IPS DF 4.7 (cell line): ENCODE results near the gene CES1.
"Not testable (repeated sequence)": the region's sequence is repeated elsewhere in the genome, so short reads cannot be mapped to it uniquely, and the experiment has no call there.

ENCODE experiments used
- DNase-seq: peaks from one replicate; pipeline ENCODE4 v3.0.0-alpha.2; 2013; ENCODE audit warnings: low spot score; ENCODE audit errors: extremely low read depth

The CES1 gene

DNA sequence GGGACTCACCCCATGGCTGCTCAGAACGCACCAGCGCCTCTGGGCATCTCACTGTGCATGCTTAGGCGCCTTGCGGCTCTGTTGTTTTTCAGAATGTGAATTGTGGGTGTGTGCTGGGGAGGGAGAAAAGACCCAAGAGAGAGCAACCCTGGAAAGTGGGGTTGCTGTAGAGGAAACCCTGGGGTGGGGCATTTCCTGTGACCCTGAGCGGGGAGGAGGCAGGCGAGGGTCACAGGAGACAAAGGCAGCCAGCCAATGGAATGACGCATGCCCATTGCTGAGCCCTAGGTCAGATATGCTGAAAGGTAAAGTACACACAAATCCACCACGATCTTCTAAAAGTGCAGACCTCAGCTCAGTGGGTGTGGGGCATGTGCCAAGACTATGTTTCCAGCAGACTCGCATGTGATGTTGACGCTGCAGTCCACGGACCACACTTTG lies 39.9 kb downstream of the CES1 start:
- DNase-seq = not testable (repeated sequence)

DNA sequence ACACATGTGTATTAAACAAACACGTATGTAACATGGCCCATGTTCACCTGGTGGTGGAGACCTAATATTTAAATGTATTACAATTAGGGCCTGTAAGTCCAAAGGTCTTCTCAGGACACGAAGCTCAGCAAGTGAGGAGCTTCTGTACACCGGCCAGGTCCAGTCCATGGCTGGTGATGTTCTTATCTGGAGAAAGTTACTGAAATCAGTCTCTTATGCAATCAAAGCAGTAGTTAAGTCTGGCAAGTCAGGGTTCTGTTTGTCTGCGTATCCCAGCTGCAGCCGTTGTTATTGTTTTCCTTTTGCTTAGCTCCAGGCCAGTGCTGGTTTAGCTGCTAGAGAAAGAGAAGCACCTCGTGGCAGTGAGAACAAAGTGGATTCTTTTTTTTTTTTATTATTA lies 41.4 kb downstream of the CES1 start:
- not testable (repeated sequence) for DNase-seq

DNA sequence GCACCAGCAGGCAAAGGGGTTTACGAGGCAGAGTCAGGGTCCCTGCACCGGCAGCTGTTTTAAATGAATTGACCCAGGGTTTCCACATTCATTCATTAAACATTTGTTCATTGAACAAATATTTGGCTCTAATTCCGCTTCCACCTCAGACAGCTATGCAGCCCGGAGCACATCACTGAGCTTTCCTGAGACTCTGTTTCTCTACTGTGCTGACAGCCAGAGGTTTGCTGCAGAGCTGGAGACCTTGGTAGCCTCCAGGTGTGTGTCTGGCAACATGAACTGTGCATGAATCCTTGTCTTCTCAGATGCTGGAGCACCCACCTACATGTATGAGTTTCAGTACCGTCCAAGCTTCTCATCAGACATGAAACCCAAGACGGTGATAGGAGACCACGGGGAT lies 42.7 kb downstream of the CES1 start:
- DNase-seq = not testable (repeated sequence)

DNA sequence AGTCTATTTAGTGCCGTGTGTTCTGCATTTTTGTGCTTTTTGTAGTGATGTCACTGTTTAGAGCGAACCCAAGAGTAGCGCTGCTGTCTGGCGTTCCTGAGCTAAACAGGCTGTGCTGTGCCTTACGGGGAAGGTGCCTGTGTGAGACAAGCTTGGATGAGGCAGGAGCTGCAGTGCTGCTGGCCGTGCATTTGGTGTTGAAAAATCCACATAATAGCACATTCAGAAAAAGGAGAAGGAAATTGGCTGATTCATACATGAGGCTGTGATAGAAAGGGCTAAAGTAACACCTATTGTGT lies 50.2 kb downstream of the CES1 start:
- not testable (repeated sequence) for DNase-seq

DNA sequence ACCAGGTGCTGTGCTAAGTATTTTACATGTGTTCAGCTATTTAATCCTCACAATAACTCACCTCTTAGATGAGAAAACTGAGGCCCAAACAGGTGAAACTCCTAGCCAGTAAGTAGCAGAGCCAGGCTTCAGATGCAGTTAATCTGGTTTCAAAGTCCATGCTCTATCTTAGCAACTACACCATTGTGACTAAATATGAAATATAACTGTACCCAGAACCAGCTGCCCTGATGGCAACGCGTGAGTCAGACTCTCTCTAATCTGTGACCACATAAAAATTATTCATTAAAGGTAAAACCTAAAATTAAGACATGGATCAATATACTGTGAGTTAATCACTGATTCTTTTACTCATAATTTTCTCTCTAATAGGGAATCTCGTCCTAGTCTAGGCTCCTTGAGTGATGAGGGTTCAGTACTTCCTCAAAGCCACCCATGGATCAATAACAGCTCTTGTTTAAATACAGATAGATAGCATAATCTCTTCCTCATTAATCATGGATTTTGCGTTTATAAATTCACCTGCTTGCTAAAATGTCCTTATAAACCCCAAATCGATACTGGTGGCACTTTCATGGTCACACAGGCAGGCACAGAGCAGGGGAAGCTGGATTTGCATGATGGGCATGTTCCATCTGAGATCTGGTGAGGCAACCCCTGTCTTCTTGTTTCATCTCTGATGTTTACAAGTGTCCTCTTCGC lies 50.7 kb downstream of the CES1 start:
- not testable (repeated sequence) for DNase-seq

DNA sequence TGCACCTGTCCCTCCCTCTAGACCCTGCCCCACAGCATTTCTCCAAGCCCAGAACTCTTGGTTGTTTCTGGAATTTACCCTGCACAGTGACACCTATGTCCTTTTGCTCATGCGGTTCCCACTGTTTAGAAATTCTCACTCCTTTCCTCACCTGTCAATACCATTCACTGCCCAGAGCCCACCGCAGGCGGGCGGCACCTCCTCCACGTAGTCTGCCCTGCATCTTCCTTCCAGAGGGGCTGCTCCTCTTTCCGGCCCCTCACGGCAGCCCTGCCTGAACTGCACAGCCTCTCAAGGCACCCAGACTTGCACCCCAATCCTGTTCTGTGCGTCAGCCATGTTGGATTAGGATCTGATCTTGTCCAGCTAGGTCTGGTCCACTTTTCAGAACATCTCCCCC lies 51.4 kb downstream of the CES1 start:
- DNase-seq = not testable (repeated sequence)

DNA sequence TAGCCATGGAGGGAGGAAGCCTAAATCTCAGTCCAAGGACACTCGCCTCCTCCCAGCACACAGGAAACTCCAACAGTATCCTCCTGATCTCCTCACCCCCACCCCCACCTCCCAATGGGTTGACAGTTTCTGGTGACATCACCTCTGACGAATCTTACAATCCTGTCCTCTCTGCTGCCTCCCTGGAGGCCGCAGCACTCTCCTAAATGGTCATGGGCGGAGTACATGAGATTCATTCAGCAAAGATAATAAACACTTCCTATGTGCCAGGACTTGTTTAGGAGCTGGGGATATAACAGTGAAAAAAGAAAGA lies 52.8 kb downstream of the CES1 start:
- not testable (repeated sequence) for DNase-seq

DNA sequence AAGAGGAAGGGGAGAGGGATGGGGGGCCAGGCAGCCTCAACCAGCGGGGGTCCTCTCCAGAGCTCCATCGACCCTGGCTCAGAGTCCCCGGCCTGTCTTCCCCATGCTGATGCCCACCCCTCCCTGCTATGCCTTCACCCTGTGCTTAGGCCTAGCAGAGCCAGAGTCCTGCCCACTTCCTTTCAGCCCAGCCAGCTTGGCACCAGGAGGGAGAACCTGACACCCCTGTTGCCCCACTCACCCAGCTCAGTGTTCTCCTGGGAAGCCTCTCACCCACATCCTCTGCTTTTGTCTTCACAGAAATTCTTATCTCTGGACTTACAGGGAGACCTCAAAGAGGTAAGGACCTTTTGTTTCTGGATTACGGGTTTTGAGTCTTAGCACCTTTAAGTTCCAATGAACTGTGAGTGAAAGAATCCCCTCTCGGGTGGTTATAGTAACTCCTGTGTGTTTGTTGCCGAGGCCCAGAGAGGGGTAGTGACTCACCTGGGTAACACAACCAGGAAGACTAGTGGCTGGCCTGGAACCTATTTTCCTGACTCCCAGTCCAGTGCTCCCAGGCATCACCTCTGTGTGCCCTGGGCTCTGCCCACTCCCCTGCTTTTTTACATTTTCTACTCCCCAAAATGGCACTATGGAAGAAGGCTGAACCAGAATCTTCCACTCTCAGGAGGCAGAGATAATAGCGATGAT lies 53.3 kb downstream of the CES1 start:
- no peak for DNase-seq

DNA sequence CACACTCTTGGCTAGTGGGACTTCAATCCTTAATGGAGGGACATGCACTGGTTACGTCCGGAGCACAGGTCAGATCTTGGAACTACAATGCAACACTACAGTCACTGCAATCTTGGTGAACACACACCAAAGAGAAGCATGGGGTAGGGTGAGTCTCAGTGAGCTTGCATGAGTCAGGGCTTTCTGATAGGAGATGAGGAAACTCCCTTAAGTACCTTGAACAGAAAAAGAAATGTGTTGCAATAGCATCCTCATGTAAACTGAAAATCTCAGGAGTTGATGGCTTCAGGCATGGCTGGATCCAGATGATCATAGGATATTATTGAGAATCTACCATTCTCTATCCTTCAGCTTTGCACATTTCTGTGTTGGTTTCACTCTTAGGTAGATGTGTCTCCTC lies 54.1 kb downstream of the CES1 start:
- DNase-seq = no peak

DNA sequence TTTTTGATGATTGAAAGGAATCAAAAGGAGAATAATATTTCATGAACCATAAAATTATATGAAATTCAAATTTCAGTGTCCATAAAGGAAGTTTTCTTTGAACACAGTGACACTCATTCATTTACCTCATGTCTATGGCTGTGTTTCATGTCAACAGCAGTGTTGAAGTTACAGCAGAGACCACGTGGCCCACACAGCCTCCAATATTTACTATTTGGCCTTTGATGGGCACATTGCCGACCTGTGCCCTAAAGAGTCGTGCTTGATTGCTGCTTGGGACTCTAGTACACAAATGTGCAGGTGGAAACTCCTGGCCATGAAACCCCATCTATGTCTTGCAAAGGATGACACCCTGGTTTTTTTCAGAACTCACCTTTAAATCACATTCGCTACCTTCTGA lies 57.0 kb downstream of the CES1 start:
- DNase-seq = no peak

DNA sequence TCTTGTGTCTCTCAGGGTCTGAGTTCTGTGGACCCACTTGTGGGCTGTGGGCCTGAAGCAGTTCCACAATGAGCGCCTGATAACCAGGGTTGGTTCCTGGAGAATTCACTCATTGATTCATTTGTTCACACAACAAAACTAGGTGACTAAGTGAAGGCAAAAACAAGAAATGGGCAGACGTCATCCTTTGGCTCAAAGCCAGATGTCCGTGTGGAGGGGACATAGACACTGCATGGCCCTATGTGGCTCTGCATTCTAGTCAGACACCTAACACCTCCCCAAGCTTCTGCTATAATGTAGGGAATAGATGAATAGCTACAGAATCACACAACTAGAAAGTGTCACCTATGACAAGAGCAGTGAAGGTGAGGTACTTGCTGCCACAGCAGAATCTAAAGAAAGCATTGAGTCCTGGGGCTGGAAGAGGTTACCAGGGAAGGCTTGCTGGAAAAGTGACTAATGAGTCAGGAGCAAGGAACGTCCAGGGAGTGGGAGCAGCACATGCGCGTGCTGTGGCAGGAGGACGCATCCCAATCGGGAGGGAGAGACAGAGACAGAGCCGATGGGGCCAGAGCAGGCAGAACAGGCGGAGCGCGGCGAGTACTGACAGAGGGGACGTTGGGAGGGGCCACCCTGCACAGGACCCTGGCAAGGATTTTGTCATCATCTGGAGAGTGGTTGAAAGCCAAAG lies 58.9 kb downstream of the CES1 start:
- no peak for DNase-seq

DNA sequence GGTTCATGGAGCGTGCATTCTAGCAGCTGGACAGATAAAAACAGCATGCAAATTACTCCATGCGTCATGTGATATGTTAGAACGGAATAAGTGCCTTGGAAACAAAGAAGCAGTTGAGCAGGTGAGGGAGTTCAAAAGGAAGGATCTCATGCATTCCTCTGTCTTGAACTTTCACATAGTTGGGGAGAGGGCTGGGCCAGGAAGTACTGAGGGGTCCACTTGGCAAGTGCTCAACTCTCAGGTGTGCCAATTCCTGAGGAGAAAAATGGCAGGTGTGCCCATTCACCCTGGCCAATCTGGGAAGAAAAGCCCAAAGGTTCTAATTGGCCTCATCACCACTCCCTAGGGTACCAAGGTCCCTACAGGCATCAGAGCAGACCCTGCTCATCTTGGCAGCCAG lies 67.7 kb downstream of the CES1 start:
- no peak for DNase-seq

DNA sequence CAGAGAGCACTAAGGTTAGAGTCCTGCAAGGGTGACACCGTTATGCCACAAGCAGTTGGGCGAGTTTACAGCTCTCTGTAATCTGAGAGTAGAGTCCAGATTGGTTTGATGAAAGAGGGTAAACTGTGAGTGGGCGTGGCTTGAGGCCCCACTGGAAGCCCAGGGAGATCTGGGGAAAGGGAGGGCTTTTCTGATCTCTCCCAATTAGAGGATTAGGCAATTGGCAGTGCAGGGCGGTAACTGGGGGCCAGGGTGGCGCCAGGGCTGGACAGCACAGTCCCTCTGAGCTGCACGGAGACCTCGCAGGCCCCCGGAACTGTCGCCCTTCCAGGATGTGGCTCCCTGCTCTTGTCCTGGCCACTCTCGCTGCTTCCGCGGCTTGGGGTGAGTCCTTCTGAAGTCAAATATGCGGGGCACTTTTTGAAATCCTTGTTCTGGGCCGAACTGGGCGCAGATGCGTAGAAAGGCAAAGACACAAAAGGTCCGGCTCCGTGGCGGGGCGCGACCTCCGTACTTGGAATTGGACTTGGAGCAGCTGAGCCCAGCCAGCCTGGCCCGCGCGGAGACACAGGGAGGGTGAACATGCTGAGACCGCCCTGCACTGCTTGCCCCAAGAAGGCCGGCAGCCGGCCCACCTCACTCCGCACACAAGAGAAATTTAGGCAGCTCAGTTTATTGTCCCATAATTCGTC lies 72.4 kb downstream of the CES1 start:
- DNase-seq = no peak

DNA sequence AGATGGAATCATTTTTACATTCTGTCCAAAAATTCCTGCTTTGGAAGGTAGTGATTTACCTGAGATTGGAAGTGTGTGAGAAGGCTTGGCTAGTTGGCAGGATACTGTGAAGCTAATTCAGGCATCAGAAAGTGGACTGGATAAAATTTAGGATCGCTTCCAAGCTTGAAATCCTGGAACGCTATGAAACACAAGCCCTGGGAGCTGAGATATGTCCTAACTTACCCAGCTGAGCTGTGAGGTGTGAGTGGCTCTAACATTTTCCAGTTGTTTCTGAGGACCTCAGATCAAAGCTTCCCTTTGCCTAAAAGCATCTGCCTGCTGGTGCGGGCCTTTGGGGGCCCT lies 73.0 kb downstream of the CES1 start:
- DNase-seq = not testable (repeated sequence)

DNA sequence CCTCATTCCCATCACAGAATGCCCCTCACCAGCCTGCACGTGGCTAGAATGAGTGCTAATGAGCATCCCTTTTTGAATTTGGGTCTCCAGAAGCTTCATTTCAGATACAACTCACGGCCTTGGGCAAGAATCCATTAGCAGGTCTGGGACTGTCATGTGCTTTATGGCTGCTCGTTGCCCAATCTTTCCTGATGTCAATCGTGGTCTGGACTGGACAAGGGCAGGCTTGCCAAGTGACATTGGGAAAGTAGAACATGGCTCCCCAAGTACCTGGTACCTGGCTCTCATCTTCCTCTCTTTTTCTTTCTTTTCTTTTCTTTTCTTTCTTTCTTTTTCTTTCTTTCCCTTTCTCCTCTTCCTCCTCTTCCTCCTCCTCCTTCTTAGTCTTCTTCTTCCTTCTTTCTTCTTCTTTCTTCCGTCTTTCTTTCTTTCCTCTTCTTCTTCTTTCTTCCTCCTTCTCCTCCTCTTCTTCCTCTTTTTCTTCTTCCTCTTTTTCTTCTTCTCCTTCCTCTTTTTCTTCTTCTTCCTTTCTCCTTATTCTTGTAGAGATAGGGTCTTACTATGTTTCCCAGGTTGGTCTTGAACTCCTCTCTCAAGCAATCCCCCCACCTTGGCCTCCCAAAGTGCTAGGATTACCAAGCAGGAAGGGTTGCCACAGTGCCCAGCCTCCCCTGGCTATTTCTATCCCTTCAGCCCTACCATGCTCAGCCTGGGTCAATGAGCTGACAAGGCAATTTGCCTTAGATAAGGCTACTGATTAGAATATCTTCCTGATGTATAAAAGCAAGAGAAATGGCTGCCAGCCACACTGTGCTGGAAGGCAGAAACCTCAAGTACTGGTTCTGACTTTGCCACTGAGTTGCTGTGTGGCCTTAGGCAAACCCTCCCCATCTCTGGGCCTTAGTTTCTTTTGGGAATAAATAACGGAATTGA lies 75.0 kb downstream of the CES1 start:
- DNase-seq = not testable (repeated sequence)

DNA sequence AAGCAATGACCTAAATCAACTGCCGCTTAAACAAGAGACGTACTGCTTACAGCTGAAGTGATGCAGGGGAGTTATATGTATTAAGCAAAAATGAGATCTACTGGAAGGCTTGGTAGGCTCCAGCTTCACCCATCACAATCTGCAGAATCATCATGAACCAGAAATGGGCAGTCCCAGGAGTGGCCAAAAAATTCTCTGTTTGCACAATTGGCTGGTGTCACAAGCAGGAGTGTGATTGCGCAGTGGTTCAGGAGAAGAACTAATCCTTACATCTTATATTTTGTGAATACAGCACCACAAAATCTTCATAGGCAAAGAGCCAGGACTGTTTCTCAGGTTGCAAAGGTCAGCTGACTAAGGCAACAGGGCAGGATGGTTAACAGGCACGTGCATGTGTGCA lies 75.9 kb downstream of the CES1 start:
- no peak for DNase-seq

DNA sequence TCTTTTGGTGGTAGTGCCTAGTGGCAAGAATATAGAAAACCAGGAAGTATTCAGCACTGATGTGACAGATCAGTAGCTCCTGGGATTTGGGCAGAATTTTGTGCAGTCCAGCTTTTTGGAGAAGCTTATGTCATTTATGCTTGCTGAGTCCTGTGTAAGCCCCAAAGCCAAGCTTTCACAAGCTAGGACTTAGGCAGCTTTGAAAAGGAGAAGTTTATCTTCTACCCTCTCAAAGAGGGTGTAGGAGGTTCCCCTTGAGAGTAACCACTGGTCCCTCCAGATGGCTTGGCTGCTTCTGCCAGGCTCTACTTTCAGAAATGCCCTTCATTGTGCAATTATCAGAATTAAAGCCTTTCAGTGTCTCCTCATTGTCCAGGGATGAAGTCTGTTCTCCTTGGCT lies 78.8 kb downstream of the CES1 start:
- DNase-seq = no peak

DNA sequence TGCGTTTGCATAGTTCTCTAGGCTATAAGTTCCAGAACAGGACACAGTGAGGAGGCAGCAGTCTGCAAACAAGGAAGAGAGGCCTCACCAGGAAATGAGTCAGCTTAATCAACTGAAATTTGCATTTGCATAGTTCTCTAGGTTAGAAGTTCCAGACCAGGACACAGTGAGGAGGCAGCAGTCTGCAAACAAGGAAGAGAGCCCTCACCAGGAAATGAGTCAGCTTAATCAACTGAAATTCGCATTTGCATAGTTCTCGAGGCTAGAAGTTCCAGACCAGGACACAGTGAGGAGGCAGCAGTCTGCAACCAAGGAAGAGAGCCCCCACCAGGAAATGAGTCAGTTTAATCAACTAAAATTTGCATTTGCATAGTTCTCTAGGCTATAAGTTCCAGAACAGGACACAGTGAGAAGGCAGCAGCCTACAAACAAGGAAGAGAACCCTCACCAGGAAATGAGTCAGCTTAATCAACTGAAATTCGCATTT lies 79.7 kb downstream of the CES1 start:
- DNase-seq = not testable (repeated sequence)
